ENCODE data around the gene HOXD9.

Gene HOXD9

GRCh38 chr2:176126929-176127773, 4.6 kb downstream of the HOXD9 start:
- no peak for DNase-seq

- no peak for DNase-seq
Measured at GRCh38 chr2:176127774-176128072, 5.2 kb downstream of the HOXD9 start.

- no peak for DNase-seq
Measured at GRCh38 chr2:176128172-176128981, 5.9 kb downstream of the HOXD9 start.

- DNase-seq = no peak
Measured at GRCh38 chr2:176128982-176129796, 6.7 kb downstream of the HOXD9 start, which contains the start of gene HOXD8. Gene HOXD8, plus strand, starts transcription at chr2:176129705. Its CDS starts 662 bp downstream, at chr2:176130367.

- DNase-seq = no peak
Measured at GRCh38 chr2:176129813-176130146, 7.3 kb downstream of the HOXD9 start.

GRCh38 chr2:176130147-176130956, 7.8 kb downstream of the HOXD9 start:
- DNase-seq = no peak

- DNase-seq = no peak
Measured at GRCh38 chr2:176130957-176131847, 8.7 kb downstream of the HOXD9 start.

GRCh38 chr2:176131848-176132158, 9.3 kb downstream of the HOXD9 start:
- no peak for DNase-seq

GRCh38 chr2:176132205-176133171, 10.0 kb downstream of the HOXD9 start:
- DNase-seq = no peak

GRCh38 chr2:176133389-176133788, 10.9 kb downstream of the HOXD9 start:
- DNase-seq = no peak

- DNase-seq = no peak
Measured at GRCh38 chr2:176134035-176134434, 11.5 kb downstream of the HOXD9 start.

- DNase-seq = no peak
Measured at GRCh38 chr2:176135035-176135440, 12.5 kb downstream of the HOXD9 start.

GRCh38 chr2:176136374-176137251, 14.1 kb downstream of the HOXD9 start:
- no peak for DNase-seq

GRCh38 chr2:176137252-176137580, 14.7 kb downstream of the HOXD9 start:
- no peak for DNase-seq

- DNase-seq = no peak
Measured at GRCh38 chr2:176137906-176138305, 15.4 kb downstream of the HOXD9 start.

GRCh38 chr2:176138526-176138922, 16.0 kb downstream of the HOXD9 start:
- DNase-seq = no peak

- DNase-seq = no peak
Measured at GRCh38 chr2:176138923-176139660, 16.6 kb downstream of the HOXD9 start.

- no peak for DNase-seq
Measured at GRCh38 chr2:176139661-176140512, 17.4 kb downstream of the HOXD9 start.
